ENCODE data around the gene FOXA3.
"Not testable (repeated sequence)": the region's sequence is repeated elsewhere in the genome, so short reads cannot be mapped to it uniquely, and the experiment has no call there.

FOXA3 gene

GRCh38 chr19:45828945-45829344 lies 35.2 kb upstream of the FOXA3 start:
- no peak for DNase-seq

- DNase-seq = no peak
Measured at GRCh38 chr19:45834970-45835369, 29.2 kb upstream of the FOXA3 start.

GRCh38 chr19:45842198-45842597 lies 21.9 kb upstream of the FOXA3 start:
- DNase-seq = no peak

- no peak for DNase-seq
Measured at GRCh38 chr19:45847663-45848062, 16.5 kb upstream of the FOXA3 start.

GRCh38 chr19:45848922-45849321 lies 15.2 kb upstream of the FOXA3 start:
- DNase-seq = no peak

- no peak for DNase-seq
Measured at GRCh38 chr19:45852145-45852750, 11.9 kb upstream of the FOXA3 start.

GRCh38 chr19:45852983-45853382 lies 11.1 kb upstream of the FOXA3 start:
- DNase-seq = no peak

- DNase-seq = no peak
Measured at GRCh38 chr19:45854167-45854778, 9.9 kb upstream of the FOXA3 start.

GRCh38 chr19:45860359-45861259 lies 3.5 kb upstream of the FOXA3 start:
- DNase-seq = no peak

GRCh38 chr19:45862271-45862563 lies 1.9 kb upstream of the FOXA3 start:
- DNase-seq = no peak

- peak; percentile 99 for DNase-seq
Measured at GRCh38 chr19:45862564-45863334, 1.4 kb upstream of the FOXA3 start, which contains the start of gene SYMPK. SYMPK (minus strand) TSS chr19:45863147; CDS start chr19:45854495, 8,652 bp downstream.

- DNase-seq = no peak
Measured at GRCh38 chr19:45863335-45863839, 739 bp upstream of the FOXA3 start.

GRCh38 chr19:45864629-45865082 lies 530 bp downstream of the FOXA3 start:
- no peak for DNase-seq

- no peak for DNase-seq
Measured at GRCh38 chr19:45865269-45865948, 1.3 kb downstream of the FOXA3 start.

GRCh38 chr19:45866400-45867176 lies 2.5 kb downstream of the FOXA3 start:
- no peak for DNase-seq

GRCh38 chr19:45867241-45867640 lies 3.1 kb downstream of the FOXA3 start:
- not testable (repeated sequence) for DNase-seq

- DNase-seq = no peak
Measured at GRCh38 chr19:45870798-45871197, 6.7 kb downstream of the FOXA3 start.

- DNase-seq = no peak
Measured at GRCh38 chr19:45872095-45872919, 8.2 kb downstream of the FOXA3 start.

- no peak for DNase-seq
Measured at GRCh38 chr19:45873219-45873772, 9.2 kb downstream of the FOXA3 start.

GRCh38 chr19:45874620-45874966 lies 10.5 kb downstream of the FOXA3 start:
- no peak for DNase-seq

- no peak for DNase-seq
Measured at GRCh38 chr19:45876161-45876410, 12.0 kb downstream of the FOXA3 start.
